NOMO-1 treated with DMSO at 0.1 percent for 48 hours (cell line): Measurements from ENCODE around the gene SLC19A2.
A peak's percentile ranks its signal among the peaks of the same experiment; 100 is the strongest.
"Not testable (repeated sequence)": the region's sequence is repeated elsewhere in the genome, so short reads cannot be mapped to it uniquely, and the experiment has no call there.

Experiments used
- DNase-seq: peaks from one replicate; lab custom pipeline; 2025; ENCODE audit not compliant: unreplicated experiment; lab: John Stamatoyannopoulos, UW

The SLC19A2 gene

GRCh38 chr1:169509354-169509753 lies 23.6 kb upstream of the SLC19A2 start:
- DNase-seq = no peak

GRCh38 chr1:169508432-169509338 lies 22.9 kb upstream of the SLC19A2 start:
- DNase-seq = no peak

GRCh38 chr1:169507413-169507812 lies 21.7 kb upstream of the SLC19A2 start:
- DNase-seq = no peak

GRCh38 chr1:169503601-169504000 lies 17.9 kb upstream of the SLC19A2 start:
- DNase-seq = not testable (repeated sequence)

GRCh38 chr1:169499807-169500206 lies 14.1 kb upstream of the SLC19A2 start:
- no peak for DNase-seq

GRCh38 chr1:169497317-169497716 lies 11.6 kb upstream of the SLC19A2 start:
- DNase-seq = no peak

- DNase-seq = no peak
These were observed 10.2 kb upstream of the SLC19A2 start for GRCh38 chr1:169495916-169496315.

GRCh38 chr1:169495046-169495775 lies 9.5 kb upstream of the SLC19A2 start:
- DNase-seq = no peak

- no peak for DNase-seq
These were observed 8.6 kb upstream of the SLC19A2 start for GRCh38 chr1:169494343-169494742.

GRCh38 chr1:169493251-169493650 lies 7.5 kb upstream of the SLC19A2 start:
- no peak for DNase-seq

- no peak for DNase-seq
These were observed 6.1 kb upstream of the SLC19A2 start for GRCh38 chr1:169491845-169492281.

GRCh38 chr1:169488157-169488556 lies 2.4 kb upstream of the SLC19A2 start:
- DNase-seq = no peak

GRCh38 chr1:169487561-169487960 lies 1.8 kb upstream of the SLC19A2 start:
- no peak for DNase-seq

- no peak for DNase-seq
These were observed 1.4 kb upstream of the SLC19A2 start for GRCh38 chr1:169487133-169487532.

- DNase-seq = peak; percentile 24
These were observed 722 bp upstream of the SLC19A2 start for GRCh38 chr1:169486281-169487051.

GRCh38 chr1:169484683-169485430 lies 887 bp downstream of the SLC19A2 start:
- peak; percentile 50 for DNase-seq

GRCh38 chr1:169484101-169484500 lies 1.6 kb downstream of the SLC19A2 start:
- no peak for DNase-seq

- DNase-seq = no peak
These were observed 2.2 kb downstream of the SLC19A2 start for GRCh38 chr1:169483500-169483966.

- DNase-seq = no peak
These were observed 6.2 kb downstream of the SLC19A2 start for GRCh38 chr1:169479363-169480066.
